ENCODE data around the gene FRMD6.

The FRMD6 gene

DNA sequence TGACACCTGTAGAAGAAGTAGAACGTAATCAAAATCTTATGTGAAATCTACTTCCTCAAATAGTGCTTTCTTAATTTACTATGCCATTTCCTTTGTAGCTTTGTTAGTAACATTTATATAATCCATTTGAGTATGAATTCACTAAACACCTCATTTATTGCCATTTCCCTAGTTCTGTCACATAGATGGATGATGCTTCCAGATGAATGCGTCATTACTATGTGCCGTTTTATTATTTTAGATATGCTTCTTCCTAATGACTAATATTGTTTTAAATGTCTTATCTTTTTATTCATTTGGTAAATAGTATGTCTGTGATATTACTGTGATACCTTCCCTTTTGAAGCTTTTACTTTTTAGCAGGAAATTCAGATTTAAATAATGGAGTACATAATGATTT, 14.4 kb downstream of the FRMD6 start:
- Histone ChIP-seq H3K27me3 (ENCODE audit: insufficient read depth, low read depth) (no peaks in the 10 kb centered on the region), H2AFZ (ENCODE audit: low read depth) (no peak overlapping the region), H3K4me1 (ENCODE audit: low read depth, poor library complexity, severe bottlenecking) (peaks cover 20% of the 10 kb centered on the region), H3K27ac (no peak overlapping the region), H3K79me2 (ENCODE audit: insufficient read depth, low read depth) (peaks cover 87% of the 10 kb centered on the region; the same call in 1 of the 2 replicates), H4K20me1 (ENCODE audit: insufficient read depth) (no peaks in the 10 kb centered on the region), H3K36me3 (ENCODE audit: insufficient read depth) (no peaks in the 10 kb centered on the region), H3K4me3 (IDR thresholded peaks at IDR 0.05; ENCODE audit: insufficient read depth, low read depth, low read length) (no peak overlapping the region), H3K9ac (no peak overlapping the region), H3K4me2 (no peak overlapping the region)
- TF ChIP-seq, protein P1, sequence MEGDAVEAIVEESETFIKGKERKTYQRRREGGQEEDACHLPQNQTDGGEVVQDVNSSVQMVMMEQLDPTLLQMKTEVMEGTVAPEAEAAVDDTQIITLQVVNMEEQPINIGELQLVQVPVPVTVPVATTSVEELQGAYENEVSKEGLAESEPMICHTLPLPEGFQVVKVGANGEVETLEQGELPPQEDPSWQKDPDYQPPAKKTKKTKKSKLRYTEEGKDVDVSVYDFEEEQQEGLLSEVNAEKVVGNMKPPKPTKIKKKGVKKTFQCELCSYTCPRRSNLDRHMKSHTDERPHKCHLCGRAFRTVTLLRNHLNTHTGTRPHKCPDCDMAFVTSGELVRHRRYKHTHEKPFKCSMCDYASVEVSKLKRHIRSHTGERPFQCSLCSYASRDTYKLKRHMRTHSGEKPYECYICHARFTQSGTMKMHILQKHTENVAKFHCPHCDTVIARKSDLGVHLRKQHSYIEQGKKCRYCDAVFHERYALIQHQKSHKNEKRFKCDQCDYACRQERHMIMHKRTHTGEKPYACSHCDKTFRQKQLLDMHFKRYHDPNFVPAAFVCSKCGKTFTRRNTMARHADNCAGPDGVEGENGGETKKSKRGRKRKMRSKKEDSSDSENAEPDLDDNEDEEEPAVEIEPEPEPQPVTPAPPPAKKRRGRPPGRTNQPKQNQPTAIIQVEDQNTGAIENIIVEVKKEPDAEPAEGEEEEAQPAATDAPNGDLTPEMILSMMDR (conservative IDR thresholded peaks at IDR 0.05; ENCODE audit: low read depth, low read length), result no peak

DNA sequence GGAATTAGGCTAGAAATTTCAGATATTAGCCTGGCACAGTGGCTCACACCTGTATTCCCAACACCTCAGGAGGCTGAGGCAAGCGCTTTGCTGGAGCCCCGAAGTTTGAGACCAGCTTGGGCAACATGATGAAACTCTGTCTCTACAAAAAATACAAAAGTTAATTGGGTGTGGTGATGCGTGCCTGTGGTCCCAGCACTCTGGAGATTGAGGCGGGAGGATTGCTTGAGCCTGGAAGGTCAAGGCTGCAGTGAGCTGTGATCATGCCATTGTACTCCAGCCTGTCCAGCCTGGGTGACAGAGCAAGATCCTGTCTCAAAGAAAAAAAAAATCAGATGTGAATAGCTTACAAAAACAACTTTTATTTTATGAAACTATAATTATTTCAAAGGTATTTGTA, 15.1 kb downstream of the FRMD6 start:
- Histone ChIP-seq H3K4me3 (IDR thresholded peaks at IDR 0.05; ENCODE audit: insufficient read depth, low read depth, low read length) (no peak overlapping the region), H3K36me3 (ENCODE audit: insufficient read depth) (no peaks in the 10 kb centered on the region), H3K4me2 (no peak overlapping the region), H3K79me2 (ENCODE audit: insufficient read depth, low read depth) (peaks cover 88% of the 10 kb centered on the region; the same call in 1 of the 2 replicates), H3K4me1 (ENCODE audit: low read depth, poor library complexity, severe bottlenecking) (peaks cover 20% of the 10 kb centered on the region), H3K9ac (no peak overlapping the region), H4K20me1 (ENCODE audit: insufficient read depth) (no peaks in the 10 kb centered on the region), H3K27ac (no peak overlapping the region), H2AFZ (ENCODE audit: low read depth) (no peak overlapping the region), H3K27me3 (ENCODE audit: insufficient read depth, low read depth) (no peaks in the 10 kb centered on the region)
- TF ChIP-seq, protein P1 (conservative IDR thresholded peaks at IDR 0.05; ENCODE audit: low read depth, low read length), result no peak

DNA sequence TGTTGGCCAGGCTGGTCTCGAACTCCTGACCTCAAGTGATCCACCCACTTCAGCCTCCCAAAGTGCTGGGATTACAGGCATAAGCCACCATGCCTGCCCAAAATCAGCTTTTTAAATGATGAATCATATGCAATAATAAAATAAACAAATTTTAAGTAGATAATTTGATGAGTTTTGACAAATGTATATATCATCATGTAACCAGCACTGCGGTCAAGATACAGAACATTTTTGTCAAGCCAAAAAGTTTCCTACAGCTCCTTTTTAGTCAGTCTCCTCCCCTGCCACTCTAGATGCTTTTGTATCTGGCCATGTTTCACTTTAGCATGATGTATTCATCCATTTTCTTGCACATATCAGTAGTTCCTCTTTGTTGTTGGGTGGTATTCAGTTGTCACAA, 17.2 kb downstream of the FRMD6 start:
- TF ChIP-seq, protein P1 (conservative IDR thresholded peaks at IDR 0.05; ENCODE audit: low read depth, low read length), result no peak
- Histone ChIP-seq H3K4me3 (IDR thresholded peaks at IDR 0.05; ENCODE audit: insufficient read depth, low read depth, low read length) (no peak overlapping the region), H3K9ac (no peak overlapping the region), H3K4me2 (no peak overlapping the region), H3K4me1 (ENCODE audit: low read depth, poor library complexity, severe bottlenecking) (peaks cover 27% of the 10 kb centered on the region), H2AFZ (ENCODE audit: low read depth) (no peak overlapping the region), H3K27me3 (ENCODE audit: insufficient read depth, low read depth) (no peaks in the 10 kb centered on the region), H4K20me1 (ENCODE audit: insufficient read depth) (no peaks in the 10 kb centered on the region), H3K27ac (no peak overlapping the region), H3K79me2 (ENCODE audit: insufficient read depth, low read depth) (peaks cover 86% of the 10 kb centered on the region), H3K36me3 (ENCODE audit: insufficient read depth) (no peaks in the 10 kb centered on the region)

DNA sequence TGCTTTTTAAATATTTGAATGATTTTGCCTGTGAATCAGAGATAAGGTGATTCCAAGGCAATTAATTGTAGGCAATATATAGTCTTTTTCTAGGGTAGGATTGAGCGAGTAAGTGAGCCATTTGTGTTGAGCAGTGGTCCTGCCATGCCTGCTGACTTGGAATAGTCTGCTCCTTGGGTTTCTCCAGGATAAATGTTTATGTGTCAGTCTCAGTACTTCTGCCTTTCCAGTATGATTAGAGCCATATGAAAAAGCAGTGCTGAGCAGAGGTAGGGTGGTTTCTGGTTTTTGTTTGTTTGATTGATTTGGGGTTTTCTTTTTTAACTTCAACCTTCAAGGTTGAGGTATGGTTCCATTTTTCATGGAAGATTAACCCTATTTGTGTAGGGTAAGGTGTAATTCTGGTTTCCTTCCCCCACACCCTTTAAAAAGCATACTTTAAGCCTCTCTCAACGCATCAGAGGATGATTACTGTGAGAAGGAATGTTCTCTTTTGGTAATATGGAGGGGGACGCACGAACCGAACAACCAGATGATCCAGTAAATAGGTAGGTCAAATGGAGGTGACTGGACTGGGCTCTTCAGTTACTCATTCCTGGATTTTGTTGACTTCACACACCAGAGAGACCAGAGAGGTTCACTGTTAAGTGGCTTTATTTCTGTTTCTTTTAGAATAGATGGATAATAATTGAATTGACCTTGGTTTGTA, 22.7 kb downstream of the FRMD6 start:
- Histone ChIP-seq H2AFZ (ENCODE audit: low read depth) (no peak overlapping the region), H4K20me1 (ENCODE audit: insufficient read depth) (peaks cover 27% of the 10 kb centered on the region), H3K9ac (no peak overlapping the region), H3K4me1 (ENCODE audit: low read depth, poor library complexity, severe bottlenecking) (peaks cover 61% of the 10 kb centered on the region), H3K79me2 (ENCODE audit: insufficient read depth, low read depth) (peaks cover 80% of the 10 kb centered on the region), H3K36me3 (ENCODE audit: insufficient read depth) (no peaks in the 10 kb centered on the region), H3K27ac (no peak overlapping the region), H3K4me3 (IDR thresholded peaks at IDR 0.05; ENCODE audit: insufficient read depth, low read depth, low read length) (no peak overlapping the region), H3K27me3 (ENCODE audit: insufficient read depth, low read depth) (no peaks in the 10 kb centered on the region), H3K4me2 (no peak overlapping the region)
- TF ChIP-seq, protein P1 (conservative IDR thresholded peaks at IDR 0.05; ENCODE audit: low read depth, low read length), result no peak

All from KMS-11 (cell line).